Activated CD4-positive, CD25-positive, alpha-beta regulatory T cell treated with anti-CD3 and anti-CD28 coated beads, Interleukin-2, amount 50 U/mL, for 72 hours (primary cell): Measurements from ENCODE around the gene GNL2.

ENCODE experiments used
- DNase-seq: peaks from one replicate; pipeline ENCODE4 v3.0.0; 2021

Gene GNL2

GRCh38 chr1:37595440-37596181 is at the start of gene GNL2:
TSS of gene GNL2 (minus strand) at chr1:37595937. CDS start at chr1:37595822, 115 bp downstream.
- peak; percentile 98 for DNase-seq

DNA sequence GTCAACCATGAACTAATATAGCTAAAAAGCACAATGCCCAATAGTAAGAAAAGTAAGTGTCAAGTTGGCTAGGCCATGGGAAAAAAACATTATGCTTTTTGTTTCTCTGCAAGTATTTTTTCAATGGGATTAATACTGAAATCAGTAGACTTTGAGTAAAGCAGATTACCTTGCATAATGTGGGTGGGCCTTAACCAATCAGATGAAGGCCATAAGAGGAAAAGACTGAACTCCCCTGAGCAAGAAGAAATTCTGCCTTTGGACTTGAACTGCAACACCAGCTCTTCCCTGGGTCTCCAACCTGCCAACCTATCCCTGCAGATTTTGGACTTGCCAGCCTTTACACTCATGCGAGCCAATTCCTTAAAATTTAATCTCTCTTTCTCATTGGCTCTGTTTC is 45.3 kb upstream of the GNL2 start:
- DNase-seq, result no peak

- DNase-seq, result no peak
Measured at GRCh38 chr1:37636435-37636834, 40.7 kb upstream of the GNL2 start.

DNA sequence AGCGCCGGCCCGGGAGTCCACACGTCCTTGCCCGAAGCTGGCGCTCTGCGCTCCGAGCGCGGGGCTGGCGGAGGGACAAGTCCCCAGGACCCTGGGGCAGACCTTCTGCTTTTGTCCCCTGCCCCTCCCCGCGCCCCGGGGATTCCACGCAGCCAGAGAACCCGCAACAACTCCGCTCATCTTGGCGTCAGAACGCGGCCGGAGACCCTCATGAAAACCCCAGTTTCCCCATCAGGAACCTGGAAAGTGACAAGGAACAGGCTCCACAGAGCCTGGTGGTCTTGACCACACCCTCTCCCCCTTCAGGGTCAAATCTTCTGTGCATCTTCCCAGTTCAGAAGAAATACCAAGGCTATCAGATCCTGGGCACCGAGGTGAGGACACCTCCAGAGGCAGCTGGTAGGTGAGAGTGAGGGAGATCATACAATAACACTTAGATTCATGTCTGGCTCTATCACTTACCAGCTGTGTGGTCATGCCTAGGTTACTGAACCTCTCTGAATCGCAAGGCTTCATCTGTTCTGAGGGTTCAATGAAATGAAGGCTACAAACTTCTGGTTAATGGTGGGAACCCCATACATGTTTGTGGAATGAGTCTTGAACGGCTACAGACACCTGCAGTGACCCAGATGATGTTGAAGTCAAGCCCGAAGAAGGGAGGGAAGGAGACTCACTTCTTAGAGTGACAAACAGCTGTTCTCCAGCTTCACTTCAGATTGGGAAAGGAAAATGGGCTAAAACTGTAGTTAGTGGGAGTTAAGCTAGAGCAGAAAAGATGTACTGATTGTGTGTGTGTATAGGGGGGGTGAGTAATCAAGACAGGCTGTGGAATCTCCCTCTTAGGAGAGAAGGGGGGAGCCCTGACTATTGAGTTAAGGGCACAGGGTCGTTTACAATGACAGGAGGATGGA is 39.5 kb upstream of the GNL2 start:
- DNase-seq, result no peak

- no peak for DNase-seq
Measured at GRCh38 chr1:37634244-37634991, 38.7 kb upstream of the GNL2 start, which contains the start of gene RSPO1. TSS of gene RSPO1 (minus strand) at chr1:37634892. CDS start at chr1:37629661, 5,231 bp downstream.

GRCh38 chr1:37633938-37634243 is 38.2 kb upstream of the GNL2 start:
- no peak for DNase-seq

DNA sequence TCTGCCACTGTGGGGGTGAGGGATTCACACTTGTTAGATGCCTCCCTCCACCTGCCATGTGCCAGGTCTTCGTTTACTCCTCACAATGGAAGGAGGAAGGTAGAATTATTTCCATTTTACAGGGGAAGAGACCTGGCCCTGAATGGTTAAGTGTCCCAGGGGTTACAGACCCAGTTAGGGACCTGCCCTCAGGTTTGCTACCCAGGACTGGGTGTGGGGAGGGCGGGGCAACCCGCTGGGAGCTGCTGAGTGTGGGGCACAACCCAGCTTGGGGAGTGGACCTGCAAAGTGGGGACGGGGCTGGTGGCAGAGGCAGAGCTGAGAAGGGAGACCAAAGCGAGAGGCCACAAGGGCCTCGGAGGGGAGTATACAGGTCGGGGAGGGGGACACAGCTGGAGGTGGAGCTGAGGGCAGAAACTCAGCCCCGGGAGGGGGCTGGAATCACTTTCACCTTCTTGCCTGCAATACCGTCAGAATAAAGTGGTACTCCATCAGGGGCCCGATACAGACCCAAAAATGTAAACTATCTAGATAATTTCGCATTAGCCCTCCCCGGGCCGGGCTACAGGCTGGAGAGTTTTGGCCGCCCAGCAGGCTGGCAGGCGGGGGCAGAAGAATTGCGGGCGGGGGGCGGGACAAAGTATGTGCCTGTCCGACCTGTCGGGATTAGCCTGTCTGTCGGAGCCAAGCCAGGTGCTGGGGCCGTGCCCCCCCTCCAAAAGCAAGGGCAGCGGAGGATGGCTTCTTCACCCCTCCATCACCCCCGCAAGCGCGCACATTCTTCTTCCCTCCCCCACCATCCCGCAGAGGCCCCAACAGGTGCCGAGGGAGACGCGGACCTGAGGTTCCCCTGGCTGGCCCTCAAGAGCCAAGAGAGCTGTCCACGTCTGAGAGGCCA is 37.6 kb upstream of the GNL2 start:
- DNase-seq, result no peak

GRCh38 chr1:37631036-37631435 is 35.3 kb upstream of the GNL2 start:
- no peak for DNase-seq

DNA sequence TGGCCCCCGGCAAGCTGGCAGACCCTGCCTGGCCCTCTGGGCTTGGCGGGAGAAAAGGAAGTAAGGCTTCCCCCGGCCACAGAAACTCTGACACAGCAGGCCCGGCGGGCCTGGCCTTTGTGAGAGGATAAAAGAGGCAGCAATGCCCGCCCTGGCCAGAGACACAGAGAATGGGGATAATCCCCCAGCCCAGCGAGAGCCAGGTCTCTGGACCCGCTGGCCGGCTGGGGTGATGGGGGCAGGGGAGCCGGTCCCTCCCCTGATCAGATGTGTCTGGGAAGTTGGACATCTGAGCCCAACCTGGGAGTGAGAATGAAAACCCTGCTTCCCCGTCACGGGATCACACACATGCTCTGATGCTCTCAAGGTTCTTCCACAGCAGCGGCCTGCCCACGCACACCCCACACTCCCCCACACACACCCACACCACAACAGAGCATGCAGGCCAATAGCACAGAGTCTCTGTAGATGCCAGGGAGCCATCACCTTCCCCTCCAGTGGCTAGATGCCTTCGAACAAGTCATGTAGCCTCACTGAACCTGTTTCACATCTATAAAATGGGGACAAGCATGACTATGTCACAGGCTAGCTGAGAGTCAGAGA is 34.8 kb upstream of the GNL2 start:
- DNase-seq, result no peak

- DNase-seq, result no peak
Measured at GRCh38 chr1:37629726-37630425, 34.1 kb upstream of the GNL2 start.

DNA sequence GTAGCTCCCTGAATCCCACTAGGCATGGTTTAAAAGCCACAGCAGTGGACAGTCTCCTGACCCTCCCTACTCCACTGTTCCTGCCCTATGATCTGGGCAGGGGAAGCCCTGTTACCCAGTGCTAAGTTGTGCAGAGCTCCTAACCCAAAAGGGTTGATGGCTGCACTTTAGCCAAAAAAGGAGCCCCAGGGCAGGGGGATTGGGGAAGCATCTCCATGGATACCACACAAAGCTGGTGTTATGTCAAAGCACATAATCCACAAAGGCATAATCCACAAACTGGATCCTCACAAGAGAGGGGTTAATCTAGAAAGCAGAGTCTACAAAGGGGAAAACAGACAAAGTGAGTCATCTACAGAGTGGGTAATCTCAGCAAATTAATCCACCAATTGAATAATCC is 33.3 kb upstream of the GNL2 start:
- no peak for DNase-seq

- no peak for DNase-seq
Measured at GRCh38 chr1:37628026-37628556, 32.4 kb upstream of the GNL2 start.

GRCh38 chr1:37622131-37622530 is 26.4 kb upstream of the GNL2 start:
- DNase-seq, result no peak

DNA sequence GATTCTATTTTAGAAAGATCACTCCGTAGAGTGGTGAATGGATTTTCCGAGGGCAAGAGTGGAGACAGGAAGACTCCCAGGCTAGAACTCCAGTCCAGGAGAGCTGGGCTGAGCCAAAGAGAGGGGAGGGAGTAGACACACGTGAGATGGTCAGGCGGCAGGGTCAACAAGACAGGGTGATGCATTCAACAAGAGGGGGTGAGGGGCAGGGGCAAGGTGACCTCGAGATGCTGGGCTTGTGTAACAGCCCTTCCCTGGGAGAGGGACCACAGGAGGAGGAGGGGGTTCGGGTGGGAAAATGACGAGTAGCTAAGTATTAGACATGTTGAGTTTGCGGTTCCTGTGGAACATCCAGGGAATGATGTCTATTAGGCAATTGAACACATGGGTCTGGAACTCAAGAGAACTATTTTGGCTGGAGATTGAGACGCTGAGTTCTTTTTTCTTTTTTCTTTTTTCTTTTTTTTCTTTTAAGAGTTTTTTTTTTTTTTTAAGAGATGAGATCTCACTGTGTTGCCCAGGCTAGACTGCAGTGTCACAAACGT is 25.7 kb upstream of the GNL2 start:
- no peak for DNase-seq

GRCh38 chr1:37620707-37621106 is 25.0 kb upstream of the GNL2 start:
- no peak for DNase-seq

GRCh38 chr1:37616330-37616729 is 20.6 kb upstream of the GNL2 start:
- DNase-seq, result no peak

- DNase-seq, result no peak
Measured at GRCh38 chr1:37614105-37614504, 18.4 kb upstream of the GNL2 start.

GRCh38 chr1:37612186-37612585 is 16.4 kb upstream of the GNL2 start:
- no peak for DNase-seq

GRCh38 chr1:37609994-37610393 is 14.3 kb upstream of the GNL2 start:
- no peak for DNase-seq

GRCh38 chr1:37609002-37609401 is 13.3 kb upstream of the GNL2 start:
- DNase-seq, result no peak
